HG03196 (cell line): ENCODE results near the gene TTN.

Experiments
- ATAC-seq: cut with Tn5 transposase; IDR thresholded peaks from one replicate; pipeline ENCODE4 v1.9.1; 2021; ENCODE audit not compliant: unreplicated experiment

TTN gene

GRCh38 chr2:178807227-178808008 is at the start of gene TTN:
Gene TTN (minus strand): TSS chr2:178807423. CDS start chr2:178804642, 2,781 bp downstream.
- no peak for ATAC-seq

GRCh38 chr2:178855151-178855550 is 47.9 kb upstream of the TTN start:
- ATAC-seq: no peak

- no peak for ATAC-seq
These were observed 41.1 kb upstream of the TTN start for GRCh38 chr2:178848335-178848734.

GRCh38 chr2:178846458-178846802 is 39.2 kb upstream of the TTN start:
- no peak for ATAC-seq

- ATAC-seq: no peak
These were observed 38.6 kb upstream of the TTN start for GRCh38 chr2:178845566-178846457.

GRCh38 chr2:178844701-178845100 is 37.5 kb upstream of the TTN start:
- ATAC-seq: no peak

GRCh38 chr2:178844269-178844668 is 37.0 kb upstream of the TTN start:
- no peak for ATAC-seq

- ATAC-seq: no peak
These were observed 36.5 kb upstream of the TTN start for GRCh38 chr2:178843697-178844096.

- no peak for ATAC-seq
These were observed 29.6 kb upstream of the TTN start for GRCh38 chr2:178836807-178837206.

- ATAC-seq: no peak
These were observed 26.9 kb upstream of the TTN start for GRCh38 chr2:178834086-178834485.

GRCh38 chr2:178833382-178833781 is 26.2 kb upstream of the TTN start:
- no peak for ATAC-seq

- ATAC-seq: no peak
These were observed 23.2 kb upstream of the TTN start for GRCh38 chr2:178830451-178830850.

- no peak for ATAC-seq
These were observed 22.8 kb upstream of the TTN start for GRCh38 chr2:178829981-178830380.

- no peak for ATAC-seq
These were observed 22.2 kb upstream of the TTN start for GRCh38 chr2:178829299-178829960.

- no peak for ATAC-seq
These were observed 21.3 kb upstream of the TTN start for GRCh38 chr2:178828486-178828881.

GRCh38 chr2:178827739-178828485 is 20.7 kb upstream of the TTN start:
- ATAC-seq: no peak

GRCh38 chr2:178827111-178827510 is 19.9 kb upstream of the TTN start:
- ATAC-seq: no peak

- ATAC-seq: no peak
These were observed 18.0 kb upstream of the TTN start for GRCh38 chr2:178825183-178825582.

GRCh38 chr2:178824181-178824580 is 17.0 kb upstream of the TTN start:
- no peak for ATAC-seq

- peak; percentile 86 for ATAC-seq
These were observed 12.8 kb upstream of the TTN start for GRCh38 chr2:178819992-178820391.
